Vagina (tissue), 2 donors: ENCODE results near the gene SLC25A48.

Experiments
- CTCF ChIP-seq, 3 experiments: fragments of 450-650 bp in 2 of 3; fragments of 200-600 bp in 1 of 3; sonication (generic) in 1 of 3; IDR thresholded peaks; one replicate each; pipeline ENCODE4 v1.5.1; 2017 to 2019; ENCODE audit warnings: antibody characterized with exemption in 3 of 3, mild to moderate bottlenecking in 2 of 3, moderate library complexity in 2 of 3
- POLR2AphosphoS5 ChIP-seq, 2 donors: sonication (generic); formaldehyde crosslinking; IDR thresholded peaks; one replicate each; pipeline ENCODE4 v1.9.0; 2017; ENCODE audit warnings: antibody characterized with exemption in 2 of 2, mild to moderate bottlenecking in 2 of 2, low read depth in 1 of 2; ENCODE audit not compliant: insufficient read depth in 1 of 2

- TF ChIP-seq CTCF (IDR thresholded peaks at IDR 0.05): no peak
- no peak for TF ChIP-seq POLR2AphosphoS5 (IDR thresholded peaks at IDR 0.05; ENCODE audit: insufficient read depth in 1 of 2, low read depth in 1 of 2)
Observed at GRCh38 chr5:135891268-135891667, 56.8 kb downstream of the SLC25A48 start.
